HG03354 (cell line): ENCODE data around the gene LMNTD2.

ENCODE experiments used
- ATAC-seq: cut with Tn5 transposase; IDR thresholded peaks from one replicate; pipeline ENCODE4 v1.9.1; 2021; ENCODE audit warnings: mild to moderate bottlenecking; ENCODE audit not compliant: unreplicated experiment, poor library complexity, severe bottlenecking

LMNTD2 gene, protein sequence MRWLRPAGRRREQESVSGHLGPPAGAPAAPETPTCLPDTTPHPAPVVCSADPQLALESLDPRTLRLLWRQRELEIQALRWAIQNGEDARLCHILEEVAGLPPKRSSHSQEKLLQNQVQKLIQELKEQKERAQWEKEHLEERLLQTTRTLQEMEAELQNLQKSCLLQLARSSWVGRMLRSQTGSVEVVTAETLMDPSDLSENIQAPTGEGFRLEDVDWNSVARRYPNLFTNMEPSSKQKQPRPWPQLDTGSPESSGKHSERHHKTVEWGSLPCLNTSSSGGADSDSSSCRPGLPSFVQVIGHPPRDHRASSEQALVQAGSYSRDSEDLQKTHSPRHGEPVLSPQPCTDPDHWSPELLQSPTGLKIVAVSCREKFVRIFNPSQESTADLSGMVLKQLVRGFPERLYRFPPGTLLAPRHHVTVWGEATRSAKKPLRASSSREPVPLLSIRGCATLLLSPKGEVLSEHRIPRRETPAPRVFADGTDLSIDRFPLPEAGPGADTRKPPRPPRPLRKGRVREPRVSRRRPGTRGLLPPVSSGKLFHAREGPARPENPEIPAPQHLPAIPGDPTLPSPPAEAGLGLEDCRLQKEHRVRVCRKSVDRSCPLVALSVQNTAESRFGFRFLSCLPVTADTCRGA

DNA sequence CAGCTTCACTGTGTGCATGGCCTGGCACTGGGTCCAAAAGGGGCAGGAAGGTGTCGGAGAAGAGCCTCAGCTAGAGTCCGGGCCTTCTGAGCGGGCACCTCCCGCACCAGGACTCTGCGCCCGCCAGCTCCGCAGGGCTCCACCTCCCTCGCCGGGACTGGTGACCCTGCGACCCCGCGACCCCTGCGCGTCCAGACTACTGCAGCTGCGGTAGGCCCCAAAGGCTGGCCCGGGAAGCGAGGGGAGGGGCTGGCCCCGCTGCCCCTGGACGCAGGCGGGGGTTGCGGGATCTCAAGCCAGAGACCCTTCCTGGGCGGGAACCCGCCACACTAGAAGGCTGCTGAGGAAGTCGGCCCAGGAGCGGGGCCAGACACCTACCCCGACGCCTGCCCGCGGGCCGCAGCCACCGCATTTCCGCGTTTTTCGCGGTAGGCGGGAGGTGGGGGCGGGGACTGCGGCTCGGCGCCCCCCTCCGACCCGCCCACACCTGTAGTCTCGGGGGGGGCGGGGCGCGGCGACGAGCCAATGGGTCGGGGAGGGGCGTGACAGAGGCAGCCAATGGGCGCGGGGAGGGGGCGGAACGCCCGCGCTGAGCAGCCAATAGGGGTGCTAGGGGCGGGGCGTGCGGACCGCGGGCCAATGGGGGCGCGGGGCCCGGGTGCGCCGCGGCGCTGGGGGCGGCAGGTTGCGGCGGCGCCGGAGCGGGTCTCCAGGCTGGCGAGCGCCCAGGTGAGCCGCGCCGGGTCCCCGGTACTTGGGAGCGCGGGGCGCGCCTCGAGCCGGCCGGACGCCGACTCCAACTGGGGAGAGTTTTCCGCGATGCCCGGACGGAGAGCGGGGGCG is at the start of gene LMNTD2, which contains the start of gene RASSF7:
TSS of gene LMNTD2 (minus strand) at position 434 of the 843 bp plus-strand sequence. CDS start at position 412, 22 bp downstream.
TSS of gene RASSF7 (plus strand) at position 666 of the 843 bp plus-strand sequence. CDS start 799 bp downstream, outside the sequence.
- peak; percentile 82 for ATAC-seq

DNA sequence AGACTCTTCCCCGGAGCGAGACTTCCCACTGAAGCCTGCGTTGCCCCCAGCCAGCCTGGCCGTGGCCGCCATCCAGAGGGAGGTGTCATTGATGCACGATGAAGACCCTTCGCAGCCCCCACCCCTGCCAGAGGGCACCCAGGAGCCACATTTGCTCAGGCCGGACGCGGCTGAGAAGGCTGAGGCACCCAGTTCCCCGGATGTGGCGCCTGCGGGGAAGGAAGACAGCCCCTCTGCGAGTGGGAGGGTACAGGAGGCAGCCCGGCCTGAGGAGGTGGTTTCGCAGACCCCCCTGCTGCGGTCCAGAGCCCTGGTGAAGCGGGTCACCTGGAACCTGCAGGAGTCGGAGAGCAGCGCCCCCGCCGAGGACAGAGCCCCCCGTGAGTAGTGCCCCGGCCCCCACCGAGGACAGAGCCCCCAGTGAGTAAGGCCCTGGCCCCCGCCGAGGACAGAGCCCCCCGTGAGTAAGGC is 48.8 kb upstream of the LMNTD2 start:
- ATAC-seq: no peak

DNA sequence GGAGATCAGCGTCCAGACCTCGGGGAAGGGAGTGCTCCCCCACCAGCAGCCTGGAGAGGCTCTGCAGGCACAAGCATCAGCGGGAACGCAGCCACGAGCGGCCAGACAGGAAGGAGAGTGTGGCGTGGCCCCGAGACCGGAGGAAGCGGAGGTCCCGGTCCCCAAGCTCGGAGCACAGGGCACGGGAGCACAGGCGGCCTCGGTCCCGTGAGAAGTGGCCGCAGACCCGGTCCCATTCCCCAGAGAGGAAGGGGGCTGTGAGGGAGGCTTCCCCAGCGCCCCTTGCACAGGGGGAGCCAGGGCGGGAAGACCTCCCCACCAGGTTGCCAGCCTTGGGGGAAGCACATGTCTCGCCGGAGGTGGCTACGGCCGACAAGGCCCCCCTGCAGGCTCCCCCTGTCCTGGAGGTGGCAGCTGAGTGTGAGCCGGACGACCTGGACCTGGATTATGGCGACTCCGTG is 48.3 kb upstream of the LMNTD2 start:
- no peak for ATAC-seq

DNA sequence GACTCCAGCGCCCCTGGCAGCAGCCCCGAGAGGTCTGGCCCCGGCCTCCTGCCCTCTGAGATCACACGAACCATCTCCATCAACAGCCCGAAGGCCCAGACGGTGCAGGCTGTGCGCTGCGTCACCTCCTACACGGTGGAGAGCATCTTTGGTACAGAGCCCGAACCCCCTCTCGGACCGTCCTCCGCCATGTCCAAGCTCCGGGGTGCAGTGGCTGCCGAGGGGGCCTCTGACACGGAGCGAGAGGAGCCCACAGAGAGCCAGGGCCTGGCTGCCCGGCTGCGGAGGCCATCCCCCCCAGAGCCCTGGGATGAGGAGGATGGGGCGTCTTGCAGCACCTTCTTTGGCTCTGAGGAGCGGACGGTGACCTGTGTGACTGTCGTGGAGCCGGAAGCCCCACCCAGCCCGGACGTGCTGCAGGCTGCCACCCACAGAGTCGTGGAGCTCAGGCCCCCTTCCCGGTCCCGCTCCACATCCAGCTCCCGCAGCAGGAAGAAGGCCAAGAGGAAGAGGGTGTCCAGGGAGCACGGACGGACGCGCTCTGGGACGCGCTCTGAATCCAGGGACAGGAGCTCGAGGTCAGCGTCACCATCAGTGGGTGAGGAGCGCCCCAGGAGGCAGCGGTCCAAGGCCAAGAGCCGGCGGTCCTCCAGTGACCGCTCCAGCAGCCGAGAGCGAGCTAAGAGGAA is 47.6 kb upstream of the LMNTD2 start:
- no peak for ATAC-seq

DNA sequence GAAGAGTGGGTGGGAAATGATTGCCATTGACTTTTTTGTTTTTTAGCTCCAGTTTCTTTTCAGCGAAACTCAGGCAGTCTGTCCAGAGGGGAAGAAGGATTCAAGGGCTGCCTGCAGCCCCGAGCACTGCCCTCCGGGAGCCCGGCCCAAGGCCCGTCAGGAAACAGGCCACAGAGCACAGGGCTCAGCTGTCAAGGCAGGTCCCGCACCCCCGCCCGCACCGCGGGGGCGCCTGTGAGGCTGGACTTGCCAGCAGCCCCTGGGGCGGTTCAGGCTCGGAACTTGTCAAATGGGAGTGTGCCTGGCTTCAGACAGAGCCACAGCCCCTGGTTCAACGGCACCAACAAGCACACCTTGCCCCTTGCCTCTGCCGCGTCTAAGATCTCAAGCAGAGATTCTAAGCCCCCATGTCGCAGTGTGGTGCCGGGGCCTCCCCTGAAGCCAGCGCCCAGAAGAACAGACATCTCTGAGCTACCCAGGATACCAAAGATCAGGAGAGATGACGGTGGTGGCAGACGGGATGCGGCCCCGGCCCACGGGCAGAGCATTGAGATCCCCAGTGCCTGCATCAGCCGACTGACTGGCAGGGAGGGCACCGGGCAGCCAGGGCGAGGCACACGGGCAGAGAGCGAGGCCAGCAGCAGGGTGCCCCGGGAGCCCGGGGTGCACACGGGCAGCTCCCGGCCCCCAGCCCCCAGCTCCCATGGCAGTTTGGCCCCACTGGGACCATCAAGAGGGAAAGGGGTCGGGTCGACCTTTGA is 46.7 kb upstream of the LMNTD2 start:
- no peak for ATAC-seq

DNA sequence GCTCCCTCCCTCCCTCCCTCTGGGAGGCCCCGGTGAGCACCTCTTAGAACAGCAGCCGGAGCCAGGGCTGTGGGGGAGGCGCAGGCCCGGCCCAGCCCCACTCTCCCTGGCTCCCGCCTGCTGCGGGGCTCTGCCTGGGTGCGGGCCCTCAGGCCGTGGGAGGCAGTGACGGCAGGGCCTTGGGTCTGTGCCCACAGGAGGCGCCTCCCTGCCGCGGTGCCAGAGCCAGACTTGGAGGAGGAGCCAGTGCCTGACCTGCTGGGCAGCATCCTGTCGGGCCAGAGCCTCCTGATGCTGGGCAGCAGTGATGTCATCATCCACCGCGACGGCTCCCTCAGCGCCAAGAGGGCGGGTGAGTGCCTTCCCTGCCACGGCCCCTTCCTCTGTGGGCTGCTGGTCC is 45.7 kb upstream of the LMNTD2 start:
- ATAC-seq: no peak

DNA sequence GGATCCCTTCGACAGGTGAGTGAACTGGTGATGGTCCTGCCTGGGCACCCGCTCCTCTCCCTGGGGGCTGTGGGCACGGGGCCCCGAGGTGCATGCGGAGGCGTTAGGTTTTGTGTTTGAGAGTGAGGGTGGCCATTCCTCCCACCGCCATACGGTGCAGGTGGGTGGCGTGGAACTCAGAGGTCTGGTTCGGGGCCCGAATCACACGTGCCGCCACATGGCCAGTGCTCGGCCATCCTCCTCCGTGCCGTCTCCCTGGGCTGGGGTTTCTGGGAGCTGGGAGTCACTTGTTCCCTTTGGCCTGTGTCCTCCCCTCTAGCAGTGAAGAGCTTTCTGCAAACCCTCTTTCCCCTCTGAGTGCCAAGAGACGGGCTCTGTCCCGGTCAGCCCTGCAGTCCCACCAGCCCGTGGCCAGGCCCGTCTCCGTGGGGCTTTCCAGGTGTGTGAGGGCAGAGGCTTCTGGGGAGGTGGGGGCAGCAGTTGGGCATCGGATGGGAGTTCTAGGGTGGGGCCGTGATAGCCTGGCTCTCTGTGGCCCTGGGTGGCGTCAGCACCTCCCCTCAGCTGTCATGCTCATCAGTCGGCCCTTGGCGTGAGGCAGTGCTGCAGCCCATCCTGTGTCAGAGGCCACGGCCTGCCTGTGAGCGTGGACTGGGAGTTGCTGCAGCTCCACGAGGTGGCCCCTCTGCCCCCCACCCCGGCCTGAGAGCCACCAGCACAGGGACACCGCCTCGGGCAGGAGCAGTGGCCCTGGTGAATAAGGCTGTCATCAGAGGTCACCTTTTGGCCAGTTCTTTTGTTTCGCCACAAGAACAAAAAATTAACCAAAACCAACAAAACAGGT is 45.0 kb upstream of the LMNTD2 start:
- ATAC-seq: no peak

DNA sequence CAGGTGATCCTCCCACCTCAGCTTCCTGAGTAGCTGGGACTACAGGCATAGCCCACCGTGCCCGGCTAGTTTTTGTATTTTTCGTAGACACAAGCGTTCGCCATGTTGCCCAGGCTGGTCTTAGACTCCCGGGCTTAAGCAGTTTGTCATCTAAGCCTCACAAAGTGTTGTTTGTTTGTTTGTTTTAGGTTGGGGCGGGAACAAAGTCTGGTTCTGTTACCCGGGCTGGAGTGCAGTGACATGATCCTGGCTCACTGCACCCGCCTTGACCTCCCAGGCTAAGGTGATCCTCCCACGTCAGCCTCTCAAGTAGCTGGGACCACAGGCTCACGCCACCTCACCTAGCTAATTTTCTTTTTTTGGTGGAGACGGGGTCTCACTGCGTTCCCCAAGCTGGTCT is 42.6 kb upstream of the LMNTD2 start:
- no peak for ATAC-seq

DNA sequence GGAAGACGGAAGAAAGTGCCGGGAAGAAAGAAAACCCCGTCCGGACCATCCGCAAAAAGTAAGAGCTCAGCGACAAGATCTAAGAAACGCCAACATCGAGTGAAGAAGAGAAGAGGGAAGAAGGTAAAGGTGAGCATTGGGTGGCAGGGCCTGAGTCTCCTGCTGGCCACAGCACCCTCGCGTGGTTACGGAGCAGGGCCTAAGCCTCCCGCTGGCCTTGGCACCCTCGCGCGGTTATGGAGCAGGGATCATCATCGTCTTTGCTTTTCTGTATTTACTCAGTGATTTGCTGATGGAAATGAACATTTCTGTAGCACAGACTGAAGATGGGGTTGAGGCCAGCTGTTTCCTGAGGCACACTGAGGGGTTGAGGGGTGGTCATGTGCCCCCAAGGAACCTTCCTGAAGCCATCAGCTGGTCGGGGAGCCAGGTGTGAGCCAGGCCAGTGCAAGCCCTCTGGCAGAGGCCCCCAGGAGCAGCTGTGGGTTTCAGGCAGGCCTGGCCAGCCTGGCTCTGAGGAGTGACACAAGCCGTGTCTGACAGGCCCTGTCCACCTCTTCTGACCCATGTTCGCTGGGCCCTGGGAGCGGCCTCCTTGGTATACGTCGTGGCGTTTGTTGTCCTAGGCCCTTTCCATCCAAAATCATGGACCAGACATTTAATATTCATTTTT is 41.2 kb upstream of the LMNTD2 start:
- ATAC-seq: no peak

DNA sequence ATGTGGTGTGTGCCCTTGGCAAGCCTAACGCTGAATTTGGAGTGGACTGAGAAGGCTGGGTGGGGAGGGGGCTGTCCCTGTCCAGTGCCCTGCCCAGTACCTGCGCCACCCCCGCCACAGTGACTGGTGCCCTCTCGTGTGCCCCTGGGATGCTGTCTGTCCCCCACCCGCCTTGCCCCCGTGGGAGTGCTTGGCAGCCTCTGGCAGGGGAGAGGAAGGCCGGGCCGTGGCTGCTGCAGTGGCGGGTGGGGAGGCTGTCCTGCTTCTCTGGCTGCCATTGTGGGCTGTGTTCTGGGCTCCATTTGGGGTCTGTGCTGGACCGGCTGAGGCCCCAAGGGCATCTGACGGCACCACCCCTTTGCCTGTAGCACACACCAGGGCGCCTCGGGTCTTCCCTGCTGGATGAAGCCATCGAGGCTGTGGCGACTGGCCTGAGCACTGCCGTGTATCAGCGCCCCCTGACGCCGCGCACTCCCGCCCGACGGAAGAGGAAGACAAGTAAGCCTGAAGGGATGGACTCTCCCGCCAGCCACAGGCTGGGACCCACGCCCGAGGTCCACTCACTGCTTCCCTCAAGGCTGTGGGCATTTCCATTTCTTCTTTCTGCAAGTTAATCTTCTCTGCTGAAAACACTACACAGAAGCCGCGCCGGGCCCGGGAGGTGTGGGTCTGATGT is 37.6 kb upstream of the LMNTD2 start:
- ATAC-seq: no peak

DNA sequence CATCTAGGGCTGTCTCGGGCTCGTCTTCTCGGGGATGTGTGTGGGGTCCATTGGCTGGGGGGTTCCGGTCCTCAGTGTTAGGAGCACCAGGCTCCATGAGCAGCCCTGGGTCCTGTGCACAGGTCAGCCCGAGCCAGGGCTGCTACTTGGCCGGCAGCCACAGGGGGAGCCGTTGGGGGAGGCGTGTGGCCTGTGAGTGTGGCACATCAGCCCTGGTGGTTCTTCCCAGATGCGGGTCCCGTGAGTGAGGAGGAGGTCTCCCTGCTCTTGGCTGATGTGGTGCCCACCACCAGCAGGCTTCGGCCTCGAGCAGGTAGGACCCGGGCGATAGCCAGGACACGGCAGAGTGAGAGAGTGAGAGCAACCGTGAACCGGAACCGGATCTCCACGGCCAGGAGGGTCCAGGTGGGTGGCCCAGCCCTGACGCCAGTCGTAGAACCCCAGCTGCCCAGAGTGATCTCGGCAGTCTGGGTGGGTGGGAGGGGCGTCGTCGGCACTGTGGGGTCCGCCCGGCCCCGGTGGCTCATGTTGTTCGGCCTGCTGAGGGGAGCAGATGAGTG is 36.7 kb upstream of the LMNTD2 start:
- no peak for ATAC-seq

DNA sequence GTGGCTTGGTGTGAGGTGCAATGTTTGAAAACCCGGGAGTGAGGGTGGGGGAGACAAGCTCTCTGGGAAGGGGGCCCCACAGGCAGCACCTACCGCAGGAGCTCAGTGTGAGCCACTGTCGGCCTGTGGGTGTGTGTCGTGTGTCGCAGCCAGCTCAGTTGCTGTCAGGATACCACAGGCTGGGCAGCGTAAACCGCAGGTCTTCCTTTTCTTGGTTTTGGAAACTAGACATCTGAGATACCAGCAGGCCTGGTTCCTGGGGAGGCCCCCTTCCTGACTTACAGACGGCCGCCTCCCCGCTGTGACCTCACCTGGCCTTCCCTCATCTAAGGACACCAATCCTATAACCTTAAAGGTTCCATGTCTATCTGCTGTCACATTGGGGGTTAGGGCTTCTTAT is 35.8 kb upstream of the LMNTD2 start:
- no peak for ATAC-seq

DNA sequence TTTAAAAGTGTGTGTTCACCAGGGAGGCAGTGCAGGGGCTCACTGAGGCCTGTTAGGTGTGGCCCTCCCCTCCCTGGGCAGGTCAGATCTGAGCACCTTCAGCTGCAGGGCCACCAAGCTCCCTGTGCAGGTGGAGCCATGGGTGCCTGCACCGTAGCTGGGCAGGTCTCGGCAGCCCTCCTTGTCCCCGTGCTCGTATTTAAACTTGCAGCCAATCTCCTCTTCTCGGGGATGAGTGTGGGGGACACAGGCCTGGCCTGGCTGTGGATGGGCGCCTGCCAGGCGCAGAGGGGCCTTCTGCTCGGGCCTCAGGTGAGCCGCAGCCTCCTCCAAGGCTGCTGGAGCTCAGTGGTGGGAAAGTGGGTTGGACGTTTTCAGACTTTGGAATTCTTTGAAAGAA is 34.9 kb upstream of the LMNTD2 start:
- no peak for ATAC-seq

DNA sequence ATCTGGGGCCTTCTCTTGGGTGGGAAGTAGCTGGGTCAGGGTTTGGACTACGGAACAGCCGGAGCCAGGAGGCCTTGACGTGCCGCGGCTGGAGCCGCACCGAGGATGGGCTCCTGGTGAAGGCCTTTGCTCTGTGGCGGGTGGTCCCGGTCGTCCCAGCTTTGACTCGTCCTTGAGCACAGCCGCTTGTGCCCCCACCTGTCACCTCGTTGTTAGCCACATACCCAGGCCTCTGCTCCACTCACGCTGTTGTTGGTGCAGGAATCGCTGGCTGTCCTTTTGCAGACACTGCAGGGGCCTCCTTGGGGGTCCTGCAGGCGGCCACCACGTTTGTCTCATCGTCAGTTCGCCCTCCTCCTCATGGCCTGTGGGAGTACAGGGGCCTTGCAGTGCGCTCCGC is 32.8 kb upstream of the LMNTD2 start:
- ATAC-seq: no peak

DNA sequence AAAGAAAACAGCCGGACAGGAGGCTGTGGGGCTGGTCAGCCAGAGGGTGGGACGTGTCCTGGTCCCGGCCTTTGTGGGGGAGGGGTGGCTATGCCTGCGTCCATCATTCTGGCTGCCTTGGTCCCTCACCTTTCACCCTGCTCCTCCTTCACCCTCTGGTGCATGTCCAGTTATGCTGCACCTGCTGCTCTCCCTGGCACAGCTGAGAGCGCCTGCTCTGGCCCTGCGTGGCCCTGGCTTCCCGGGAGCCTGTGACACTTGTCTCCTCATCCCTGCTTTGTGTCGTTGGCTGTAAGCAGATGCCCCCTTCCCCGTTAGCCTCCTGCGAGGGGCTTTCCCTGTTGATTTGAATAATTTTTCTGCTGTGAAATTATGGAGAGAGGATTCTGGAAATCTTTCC is 32.4 kb upstream of the LMNTD2 start:
- no peak for ATAC-seq

DNA sequence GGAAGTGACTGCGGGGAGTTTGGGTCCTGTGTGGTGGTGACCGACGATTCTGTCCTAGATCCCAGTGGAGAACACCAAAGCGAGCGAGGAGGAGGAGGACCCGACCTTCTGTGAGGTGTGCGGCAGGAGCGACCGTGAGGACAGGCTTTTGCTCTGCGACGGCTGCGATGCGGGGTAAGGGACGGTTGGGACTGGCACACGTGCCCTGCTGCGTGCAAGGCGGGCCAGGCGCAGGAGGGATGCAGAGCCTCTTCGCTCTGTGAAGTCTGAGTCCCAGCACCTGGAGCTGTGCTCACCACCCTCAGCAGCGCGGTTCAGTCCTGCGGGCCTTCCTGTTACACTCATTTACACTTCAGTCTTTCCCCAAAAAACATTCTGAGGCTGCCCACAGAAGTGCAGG is 32.0 kb upstream of the LMNTD2 start:
- no peak for ATAC-seq

DNA sequence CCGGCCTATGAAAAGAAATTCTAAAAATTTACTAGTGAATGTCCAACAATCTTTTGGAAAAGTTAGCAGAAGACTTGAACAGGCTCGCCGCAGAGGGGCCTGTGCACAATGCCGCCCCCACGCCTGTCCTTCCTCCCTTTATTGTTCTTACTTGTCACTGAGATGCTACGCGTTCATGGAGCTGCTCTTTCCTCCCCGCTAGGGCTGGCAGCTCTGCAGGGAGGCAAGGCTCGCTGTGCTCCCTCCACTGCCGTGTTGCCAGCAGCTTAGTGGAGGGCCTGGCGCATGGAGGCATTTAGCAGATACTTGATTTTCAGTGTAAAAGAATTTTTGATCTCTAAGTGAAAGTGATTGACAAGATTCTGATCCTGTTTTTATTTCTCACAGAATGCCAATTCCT is 30.5 kb upstream of the LMNTD2 start:
- no peak for ATAC-seq
